ENCODE results near the gene CAMTA1. TPM values are rescaled to one million over a fixed set of nuclear protein-coding genes. Genes with fewer than 3 reads are reported as not detected.

CAMTA1 gene
- total RNA-seq, 1 donor, result 56.1 TPM

- no peak for TF ChIP-seq CTCF (IDR thresholded peaks at IDR 0.05; ENCODE audit: insufficient read depth, low read depth, low read length)
- H3K4me3 ChIP-seq (ENCODE audit: low read depth, low read length), result no peak overlapping the region
- DNase-seq (ENCODE audit: low read depth), result no peak
Observed at GRCh38 chr1:7657287-7658016, 872.2 kb downstream of the CAMTA1 start.

- DNase-seq (ENCODE audit: low read depth), result no peak
- TF ChIP-seq CTCF (IDR thresholded peaks at IDR 0.05; ENCODE audit: insufficient read depth, low read depth, low read length), result no peak
- H3K4me3 ChIP-seq (ENCODE audit: low read depth, low read length), result no peak overlapping the region
Observed at GRCh38 chr1:7658099-7658498, 872.8 kb downstream of the CAMTA1 start.

GRCh38 chr1:7659514-7659913 lies 874.3 kb downstream of the CAMTA1 start:
- no peak for TF ChIP-seq CTCF (IDR thresholded peaks at IDR 0.05; ENCODE audit: insufficient read depth, low read depth, low read length)
- no peak for DNase-seq (ENCODE audit: low read depth)
- H3K4me3 ChIP-seq (ENCODE audit: low read depth, low read length), result no peak overlapping the region

- no peak overlapping the region for H3K4me3 ChIP-seq (ENCODE audit: low read depth, low read length)
- DNase-seq (ENCODE audit: low read depth), result no peak
- no peak for TF ChIP-seq CTCF (IDR thresholded peaks at IDR 0.05; ENCODE audit: insufficient read depth, low read depth, low read length)
Observed at GRCh38 chr1:7663451-7664146, 878.3 kb downstream of the CAMTA1 start.

DNA sequence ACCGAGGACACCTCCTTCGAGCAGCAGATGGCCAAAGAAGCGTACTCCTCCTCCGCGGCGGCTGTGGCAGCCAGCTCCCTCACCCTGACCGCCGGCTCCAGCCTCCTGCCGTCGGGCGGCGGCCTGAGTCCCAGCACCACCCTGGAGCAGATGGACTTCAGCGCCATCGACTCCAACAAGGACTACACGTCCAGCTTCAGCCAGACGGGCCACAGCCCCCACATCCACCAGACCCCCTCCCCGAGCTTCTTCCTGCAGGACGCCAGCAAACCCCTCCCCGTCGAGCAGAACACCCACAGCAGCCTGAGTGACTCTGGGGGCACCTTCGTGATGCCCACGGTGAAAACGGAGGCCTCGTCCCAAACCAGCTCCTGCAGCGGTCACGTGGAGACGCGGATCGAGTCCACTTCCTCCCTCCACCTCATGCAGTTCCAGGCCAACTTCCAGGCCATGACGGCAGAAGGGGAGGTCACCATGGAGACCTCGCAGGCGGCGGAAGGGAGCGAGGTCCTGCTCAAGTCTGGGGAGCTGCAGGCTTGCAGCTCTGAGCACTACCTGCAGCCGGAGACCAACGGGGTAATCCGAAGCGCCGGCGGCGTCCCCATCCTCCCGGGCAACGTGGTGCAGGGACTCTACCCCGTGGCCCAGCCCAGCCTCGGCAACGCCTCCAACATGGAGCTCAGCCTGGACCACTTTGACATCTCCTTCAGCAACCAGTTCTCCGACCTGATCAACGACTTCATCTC lies 879.1 kb downstream of the CAMTA1 start:
- TF ChIP-seq CTCF (IDR thresholded peaks at IDR 0.05; ENCODE audit: insufficient read depth, low read depth, low read length), result no peak
- DNase-seq (ENCODE audit: low read depth), result no peak

GRCh38 chr1:7664893-7665250 lies 879.6 kb downstream of the CAMTA1 start:
- no peak overlapping the region for H3K4me3 ChIP-seq (ENCODE audit: low read depth, low read length)
- DNase-seq (ENCODE audit: low read depth), result no peak
- no peak for TF ChIP-seq CTCF (IDR thresholded peaks at IDR 0.05; ENCODE audit: insufficient read depth, low read depth, low read length)

More for the DNA sequence above, 879.1 kb downstream of the CAMTA1 start:
- no peak overlapping the region for H3K4me3 ChIP-seq (ENCODE audit: low read depth, low read length)

All from fibroblast of villous mesenchyme (primary cell).